HG03025 (cell line): ENCODE measurements around the gene HIVEP2.
A peak's percentile ranks its signal among the peaks of the same experiment; 100 is the strongest.

ENCODE experiments used
- ATAC-seq: cut with Tn5 transposase; IDR thresholded peaks from one replicate; pipeline ENCODE4 v1.9.1; 2021; ENCODE audit warnings: mild to moderate bottlenecking, moderate library complexity; ENCODE audit not compliant: unreplicated experiment, low FRiP score

Gene HIVEP2

GRCh38 chr6:142898927-142899895 lies 45.8 kb downstream of the HIVEP2 start:
- no peak for ATAC-seq

GRCh38 chr6:142897659-142898058 lies 47.3 kb downstream of the HIVEP2 start:
- ATAC-seq, result no peak

GRCh38 chr6:142896732-142897131 lies 48.2 kb downstream of the HIVEP2 start:
- ATAC-seq, result no peak

GRCh38 chr6:142893088-142893487 lies 51.9 kb downstream of the HIVEP2 start:
- no peak for ATAC-seq

- ATAC-seq, result no peak
Measured at GRCh38 chr6:142892254-142893021, 52.5 kb downstream of the HIVEP2 start.

GRCh38 chr6:142891454-142891853 lies 53.5 kb downstream of the HIVEP2 start:
- no peak for ATAC-seq

- no peak for ATAC-seq
Measured at GRCh38 chr6:142888456-142888855, 56.5 kb downstream of the HIVEP2 start.

- no peak for ATAC-seq
Measured at GRCh38 chr6:142887517-142887916, 57.5 kb downstream of the HIVEP2 start.

GRCh38 chr6:142886431-142887170 lies 58.4 kb downstream of the HIVEP2 start:
- ATAC-seq, result peak; percentile 87

GRCh38 chr6:142885182-142885867 lies 59.7 kb downstream of the HIVEP2 start:
- ATAC-seq, result peak; percentile 47

GRCh38 chr6:142884214-142885035 lies 60.6 kb downstream of the HIVEP2 start:
- no peak for ATAC-seq

- ATAC-seq, result no peak
Measured at GRCh38 chr6:142883011-142883410, 62.0 kb downstream of the HIVEP2 start.

GRCh38 chr6:142881761-142882160 lies 63.2 kb downstream of the HIVEP2 start:
- ATAC-seq, result no peak

- no peak for ATAC-seq
Measured at GRCh38 chr6:142881290-142881689, 63.7 kb downstream of the HIVEP2 start.

GRCh38 chr6:142880201-142880600 lies 64.8 kb downstream of the HIVEP2 start:
- no peak for ATAC-seq

- ATAC-seq, result no peak
Measured at GRCh38 chr6:142879527-142879926, 65.4 kb downstream of the HIVEP2 start.

- ATAC-seq, result no peak
Measured at GRCh38 chr6:142879076-142879475, 65.9 kb downstream of the HIVEP2 start.

GRCh38 chr6:142878407-142878806 lies 66.6 kb downstream of the HIVEP2 start:
- peak; percentile 61 for ATAC-seq

GRCh38 chr6:142874676-142875075 lies 70.3 kb downstream of the HIVEP2 start:
- ATAC-seq, result no peak
